Inflammatory macrophage (primary cell): ENCODE results near the gene AHNAK2.
"Not testable (repeated sequence)": the region's sequence is repeated elsewhere in the genome, so short reads cannot be mapped to it uniquely, and the experiment has no call there.

ENCODE experiments used
- DNase-seq, 2 donors: peaks; one replicate each; pipeline ENCODE4 v3.0.0-alpha.2; 2020 to 2022
- total RNA-seq, 18 experiments: gene quantifications; one replicate each; lab custom pipeline; 2026; ENCODE audit warnings: mixed read lengths in 6 of 18, inconsistent platforms in 2 of 18; lab: John Stamatoyannopoulos, UW

The AHNAK2 gene
- 11.4 to 84.2 (median 27.2) reads per million in 18 experiments for total RNA-seq

GRCh38 chr14:104977681-104978653 lies at the start of gene AHNAK2:
TSS of gene AHNAK2 (minus strand) at chr14:104978374. CDS start at chr14:104978237, 137 bp downstream.
- peak; percentile 65 to 83 for DNase-seq

GRCh38 chr14:105027718-105028117 lies 49.5 kb upstream of the AHNAK2 start:
- DNase-seq, result not testable (repeated sequence)

- DNase-seq, result peak; percentile 14 to 43
Measured at GRCh38 chr14:105026802-105027563, 48.8 kb upstream of the AHNAK2 start.

GRCh38 chr14:105026033-105026785 lies 48.0 kb upstream of the AHNAK2 start:
- DNase-seq, result peak; percentile 62 to 72

- no peak for DNase-seq
Measured at GRCh38 chr14:105025429-105025828, 47.3 kb upstream of the AHNAK2 start.

GRCh38 chr14:105023791-105024480 lies 45.8 kb upstream of the AHNAK2 start:
- DNase-seq, result no peak

GRCh38 chr14:105023144-105023543 lies 45.0 kb upstream of the AHNAK2 start:
- no peak for DNase-seq

- no peak for DNase-seq
Measured at GRCh38 chr14:105022276-105022670, 44.1 kb upstream of the AHNAK2 start.

GRCh38 chr14:105021656-105022275 lies 43.6 kb upstream of the AHNAK2 start:
- peak in 1 of 2 donors; percentile 16 for DNase-seq

GRCh38 chr14:105020815-105021655 lies 42.9 kb upstream of the AHNAK2 start, which contains the start of gene CDCA4:
TSS of gene CDCA4 (minus strand) at chr14:105021083. CDS start at chr14:105011929, 9,154 bp downstream.
- peak; percentile 98 to 99 for DNase-seq

- peak; percentile 32 to 51 for DNase-seq
Measured at GRCh38 chr14:105019861-105020814, 42.0 kb upstream of the AHNAK2 start.

- DNase-seq, result no peak
Measured at GRCh38 chr14:105018414-105018813, 40.2 kb upstream of the AHNAK2 start.

GRCh38 chr14:105015905-105016304 lies 37.7 kb upstream of the AHNAK2 start:
- DNase-seq, result no peak

GRCh38 chr14:105015242-105015641 lies 37.1 kb upstream of the AHNAK2 start:
- no peak for DNase-seq

GRCh38 chr14:105014631-105015030 lies 36.5 kb upstream of the AHNAK2 start:
- DNase-seq, result no peak

- no peak for DNase-seq
Measured at GRCh38 chr14:105014032-105014431, 35.9 kb upstream of the AHNAK2 start.

- DNase-seq, result no peak
Measured at GRCh38 chr14:105013150-105013785, 35.1 kb upstream of the AHNAK2 start.

- peak; percentile 32 to 41 for DNase-seq
Measured at GRCh38 chr14:105012171-105012985, 34.2 kb upstream of the AHNAK2 start.
